Activated CD8-positive, alpha-beta memory T cell treated with anti-CD3 and anti-CD28 coated beads, Interleukin-2, amount 50 U/mL, for 24 hours (primary cell): ENCODE results near the gene CEACAM20.
"Not testable (repeated sequence)": the region's sequence is repeated elsewhere in the genome, so short reads cannot be mapped to it uniquely, and the experiment has no call there.

Source experiments
- DNase-seq: peaks from one replicate; pipeline ENCODE4 v3.0.0-alpha.2; 2020; ENCODE audit errors: extremely low read depth

The CEACAM20 gene

GRCh38 chr19:44548736-44549135 is 19.3 kb upstream of the CEACAM20 start:
- no peak for DNase-seq

- DNase-seq, result no peak
These were observed 14.6 kb upstream of the CEACAM20 start for GRCh38 chr19:44544031-44544430.

GRCh38 chr19:44542671-44543070 is 13.2 kb upstream of the CEACAM20 start:
- DNase-seq, result no peak

GRCh38 chr19:44540736-44541135 is 11.3 kb upstream of the CEACAM20 start:
- DNase-seq, result no peak

- DNase-seq, result no peak
These were observed 10.5 kb upstream of the CEACAM20 start for GRCh38 chr19:44539991-44540390.

GRCh38 chr19:44539236-44539826 is 9.9 kb upstream of the CEACAM20 start:
- no peak for DNase-seq

- DNase-seq, result not testable (repeated sequence)
These were observed 5.9 kb upstream of the CEACAM20 start for GRCh38 chr19:44535361-44535760.

GRCh38 chr19:44532819-44533218 is 3.3 kb upstream of the CEACAM20 start:
- no peak for DNase-seq

GRCh38 chr19:44530777-44531176 is 1.3 kb upstream of the CEACAM20 start:
- DNase-seq, result no peak

- DNase-seq, result no peak
These were observed 1.9 kb downstream of the CEACAM20 start for GRCh38 chr19:44527554-44527953.

- DNase-seq, result no peak
These were observed 3.6 kb downstream of the CEACAM20 start for GRCh38 chr19:44525721-44526430.

GRCh38 chr19:44521370-44521769 is 8.1 kb downstream of the CEACAM20 start:
- DNase-seq, result no peak

- DNase-seq, result no peak
These were observed 12.3 kb downstream of the CEACAM20 start for GRCh38 chr19:44517146-44517545.

- no peak for DNase-seq
These were observed 13.6 kb downstream of the CEACAM20 start for GRCh38 chr19:44515907-44516306.

- no peak for DNase-seq
These were observed 14.4 kb downstream of the CEACAM20 start for GRCh38 chr19:44515031-44515430.

- DNase-seq, result no peak
These were observed 16.9 kb downstream of the CEACAM20 start for GRCh38 chr19:44512326-44513298.

GRCh38 chr19:44509478-44509877 is 20.0 kb downstream of the CEACAM20 start:
- DNase-seq, result no peak

- DNase-seq, result peak; percentile 90
These were observed 29.2 kb downstream of the CEACAM20 start, which contains the start of gene ZNF180 for GRCh38 chr19:44499962-44500949. TSS of gene ZNF180 (minus strand) at chr19:44500522. CDS start at chr19:44497334, 3,188 bp downstream.

- no peak for DNase-seq
These were observed 29.9 kb downstream of the CEACAM20 start for GRCh38 chr19:44499559-44499958.

- no peak for DNase-seq
These were observed 30.5 kb downstream of the CEACAM20 start for GRCh38 chr19:44498988-44499387.

GRCh38 chr19:44496711-44497110 is 32.8 kb downstream of the CEACAM20 start:
- no peak for DNase-seq
